ENCODE data around the gene R3HDML. TPM values are rescaled to one million over a fixed set of nuclear protein-coding genes. Genes with fewer than 3 reads are reported as not detected.

The R3HDML gene
- total RNA-seq, 1 donor from 2014 or later: not detected

GRCh38 chr20:44394702-44395460 lies 58.0 kb downstream of the R3HDML start:
- Histone ChIP-seq H3K27ac (no peak overlapping the region), H3K9me3 (no peaks in the 10 kb centered on the region), H3K4me3 (no peak overlapping the region), H3K4me1 (peaks cover 4% of the 10 kb centered on the region), H3K36me3 (no peaks in the 10 kb centered on the region), H3K27me3 (no peaks in the 10 kb centered on the region)
- DNase-seq: no peak
- intact Hi-C loops (cut with DNase I): loop anchor here (10.0 kb wide), 1 partner anchor 70 kb away; no protein-coding TSS in a partner anchor
- no peak for TF ChIP-seq CTCF (IDR thresholded peaks at IDR 0.05)
- peak; percentile 28 for ATAC-seq

GRCh38 chr20:44395461-44396340 lies 58.9 kb downstream of the R3HDML start:
- Histone ChIP-seq H3K4me3 (no peak overlapping the region), H3K4me1 (peaks cover 4% of the 10 kb centered on the region), H3K27ac (no peak overlapping the region), H3K27me3 (no peaks in the 10 kb centered on the region), H3K36me3 (no peaks in the 10 kb centered on the region), H3K9me3 (no peaks in the 10 kb centered on the region)
- TF ChIP-seq CTCF (IDR thresholded peaks at IDR 0.05): no peak
- intact Hi-C loops (cut with DNase I): loop anchor here (10.0 kb wide), 1 partner anchor 69 kb away; no protein-coding TSS in a partner anchor
- DNase-seq (no peak), ATAC-seq (no peak)

- H3K9me3 ChIP-seq: no peaks in the 10 kb centered on the region
- no peak for ATAC-seq
- H3K4me1 ChIP-seq: peaks cover 4% of the 10 kb centered on the region
- intact Hi-C loops (cut with DNase I): loop anchor here (10.0 kb wide), 1 partner anchor 68 kb away; no protein-coding TSS in a partner anchor
- H3K4me3 ChIP-seq: no peak overlapping the region
- no peaks in the 10 kb centered on the region for H3K27me3 ChIP-seq
- H3K36me3 ChIP-seq: no peaks in the 10 kb centered on the region
- no peak for DNase-seq
- H3K27ac ChIP-seq: no peak overlapping the region
- TF ChIP-seq CTCF (IDR thresholded peaks at IDR 0.05): no peak
Measured at GRCh38 chr20:44396369-44397130, 59.7 kb downstream of the R3HDML start.

GRCh38 chr20:44398335-44398734 lies 61.5 kb downstream of the R3HDML start:
- no peak overlapping the region for H3K4me3 ChIP-seq
- H3K9me3 ChIP-seq: no peaks in the 10 kb centered on the region
- H3K27me3 ChIP-seq: no peaks in the 10 kb centered on the region
- intact Hi-C loops (cut with DNase I): loop anchor here (10.0 kb wide), 1 partner anchor 66 kb away; no protein-coding TSS in a partner anchor
- H3K36me3 ChIP-seq: no peaks in the 10 kb centered on the region
- no peak overlapping the region for H3K27ac ChIP-seq
- H3K4me1 ChIP-seq: peaks cover 4% of the 10 kb centered on the region
- DNase-seq (no peak), ATAC-seq (no peak)
- TF ChIP-seq CTCF (IDR thresholded peaks at IDR 0.05): no peak

GRCh38 chr20:44399446-44399845 lies 62.6 kb downstream of the R3HDML start:
- no peaks in the 10 kb centered on the region for H3K4me1 ChIP-seq
- H3K4me3 ChIP-seq: no peak overlapping the region
- TF ChIP-seq CTCF (IDR thresholded peaks at IDR 0.05): no peak
- H3K36me3 ChIP-seq: no peaks in the 10 kb centered on the region
- H3K27ac ChIP-seq: no peak overlapping the region
- intact Hi-C loops (cut with DNase I): loop anchor here (10.0 kb wide), 1 partner anchor 65 kb away; no protein-coding TSS in a partner anchor
- ATAC-seq: no peak
- DNase-seq: no peak
- H3K27me3 ChIP-seq: no peaks in the 10 kb centered on the region
- H3K9me3 ChIP-seq: no peaks in the 10 kb centered on the region

Data from upper lobe of right lung (tissue), 1 donor.